Lower leg skin (tissue), 3 donors: Measurements from ENCODE around the gene ZNF580.

Experiments
- POLR2A ChIP-seq, 2 donors: fragments of 450-650 bp; IDR thresholded peaks; one replicate each; pipeline ENCODE4 v1.6.1; 2016 to 2017; ENCODE audit warnings: antibody characterized with exemption in 2 of 2, mild to moderate bottlenecking in 1 of 2, moderate library complexity in 1 of 2
- TF ChIP-seq, protein P1 (sequence below), 3 donors: fragments of 450-650 bp; IDR thresholded peaks; one replicate each; pipeline ENCODE4 v1.5.1; 2016; ENCODE audit warnings: antibody characterized with exemption in 3 of 3, mild to moderate bottlenecking in 3 of 3, moderate library complexity in 2 of 3

GRCh38 chr19:55623561-55623960 lies 17.2 kb upstream of the ZNF580 start:
- TF ChIP-seq, protein P1, sequence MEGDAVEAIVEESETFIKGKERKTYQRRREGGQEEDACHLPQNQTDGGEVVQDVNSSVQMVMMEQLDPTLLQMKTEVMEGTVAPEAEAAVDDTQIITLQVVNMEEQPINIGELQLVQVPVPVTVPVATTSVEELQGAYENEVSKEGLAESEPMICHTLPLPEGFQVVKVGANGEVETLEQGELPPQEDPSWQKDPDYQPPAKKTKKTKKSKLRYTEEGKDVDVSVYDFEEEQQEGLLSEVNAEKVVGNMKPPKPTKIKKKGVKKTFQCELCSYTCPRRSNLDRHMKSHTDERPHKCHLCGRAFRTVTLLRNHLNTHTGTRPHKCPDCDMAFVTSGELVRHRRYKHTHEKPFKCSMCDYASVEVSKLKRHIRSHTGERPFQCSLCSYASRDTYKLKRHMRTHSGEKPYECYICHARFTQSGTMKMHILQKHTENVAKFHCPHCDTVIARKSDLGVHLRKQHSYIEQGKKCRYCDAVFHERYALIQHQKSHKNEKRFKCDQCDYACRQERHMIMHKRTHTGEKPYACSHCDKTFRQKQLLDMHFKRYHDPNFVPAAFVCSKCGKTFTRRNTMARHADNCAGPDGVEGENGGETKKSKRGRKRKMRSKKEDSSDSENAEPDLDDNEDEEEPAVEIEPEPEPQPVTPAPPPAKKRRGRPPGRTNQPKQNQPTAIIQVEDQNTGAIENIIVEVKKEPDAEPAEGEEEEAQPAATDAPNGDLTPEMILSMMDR (IDR thresholded peaks at IDR 0.05): no peak
- TF ChIP-seq POLR2A (IDR thresholded peaks at IDR 0.05): no peak
